GM10266 (cell line): ENCODE measurements around the gene GRIN2C.
"Not testable (repeated sequence)": the region's sequence is repeated elsewhere in the genome, so short reads cannot be mapped to it uniquely, and the experiment has no call there.

Source experiments
- DNase-seq: peaks from one replicate; pipeline ENCODE4 v3.0.0; 2012; ENCODE audit errors: extremely low spot score
- TF ChIP-seq, protein P1 (sequence below): IDR thresholded peaks from 2 replicates; pipeline ENCODE4 v1.5.1; 2012; ENCODE audit warnings: mild to moderate bottlenecking, low read depth; ENCODE audit not compliant: control insufficient read depth, insufficient read depth; ENCODE audit errors: missing control alignments

GRIN2C gene

DNA sequence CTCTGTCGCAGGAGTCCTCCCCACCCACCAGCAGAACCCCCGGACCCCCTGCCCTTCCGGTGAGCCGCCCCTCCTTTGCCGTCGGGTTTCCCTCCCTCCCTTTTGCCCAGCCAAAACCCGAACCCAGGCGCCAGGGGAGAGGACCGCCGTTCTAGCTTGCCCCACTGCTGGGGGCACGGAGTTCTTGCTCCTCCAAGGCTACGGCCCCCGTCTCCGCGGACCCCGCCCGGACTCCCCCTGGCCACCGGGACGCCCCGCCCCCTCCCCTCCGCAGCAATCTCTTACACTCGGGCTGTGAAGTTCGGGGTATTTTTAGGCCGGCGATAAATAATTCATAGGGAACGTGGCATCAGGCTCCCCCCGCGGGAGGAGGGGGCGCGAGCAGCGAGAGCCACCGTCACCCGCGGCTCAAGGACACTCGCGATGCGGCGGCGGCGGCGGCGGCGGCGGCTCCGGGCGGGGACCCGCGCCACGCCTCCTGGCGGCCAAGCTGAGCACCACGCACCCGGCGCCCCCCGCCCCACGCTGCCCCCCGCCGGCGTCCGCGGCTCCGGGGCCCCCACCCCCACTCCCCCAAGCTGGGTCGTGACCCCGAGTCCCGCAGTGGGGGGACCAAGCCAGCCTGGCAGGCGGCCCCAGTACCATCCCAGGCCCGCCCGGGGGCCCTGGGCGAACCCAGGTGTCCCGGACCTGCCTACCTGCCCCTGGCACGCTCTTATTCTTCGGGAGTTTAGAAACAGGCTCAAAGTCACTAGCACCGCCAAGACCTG lies at the start of gene GRIN2C:
GRIN2C (minus strand) TSS at position 427 of the 770 bp plus-strand sequence. CDS start 4,793 bp downstream, outside the sequence.
- DNase-seq, result peak; percentile 73
- TF ChIP-seq, protein P1, sequence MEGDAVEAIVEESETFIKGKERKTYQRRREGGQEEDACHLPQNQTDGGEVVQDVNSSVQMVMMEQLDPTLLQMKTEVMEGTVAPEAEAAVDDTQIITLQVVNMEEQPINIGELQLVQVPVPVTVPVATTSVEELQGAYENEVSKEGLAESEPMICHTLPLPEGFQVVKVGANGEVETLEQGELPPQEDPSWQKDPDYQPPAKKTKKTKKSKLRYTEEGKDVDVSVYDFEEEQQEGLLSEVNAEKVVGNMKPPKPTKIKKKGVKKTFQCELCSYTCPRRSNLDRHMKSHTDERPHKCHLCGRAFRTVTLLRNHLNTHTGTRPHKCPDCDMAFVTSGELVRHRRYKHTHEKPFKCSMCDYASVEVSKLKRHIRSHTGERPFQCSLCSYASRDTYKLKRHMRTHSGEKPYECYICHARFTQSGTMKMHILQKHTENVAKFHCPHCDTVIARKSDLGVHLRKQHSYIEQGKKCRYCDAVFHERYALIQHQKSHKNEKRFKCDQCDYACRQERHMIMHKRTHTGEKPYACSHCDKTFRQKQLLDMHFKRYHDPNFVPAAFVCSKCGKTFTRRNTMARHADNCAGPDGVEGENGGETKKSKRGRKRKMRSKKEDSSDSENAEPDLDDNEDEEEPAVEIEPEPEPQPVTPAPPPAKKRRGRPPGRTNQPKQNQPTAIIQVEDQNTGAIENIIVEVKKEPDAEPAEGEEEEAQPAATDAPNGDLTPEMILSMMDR, result peak; percentile 33

DNA sequence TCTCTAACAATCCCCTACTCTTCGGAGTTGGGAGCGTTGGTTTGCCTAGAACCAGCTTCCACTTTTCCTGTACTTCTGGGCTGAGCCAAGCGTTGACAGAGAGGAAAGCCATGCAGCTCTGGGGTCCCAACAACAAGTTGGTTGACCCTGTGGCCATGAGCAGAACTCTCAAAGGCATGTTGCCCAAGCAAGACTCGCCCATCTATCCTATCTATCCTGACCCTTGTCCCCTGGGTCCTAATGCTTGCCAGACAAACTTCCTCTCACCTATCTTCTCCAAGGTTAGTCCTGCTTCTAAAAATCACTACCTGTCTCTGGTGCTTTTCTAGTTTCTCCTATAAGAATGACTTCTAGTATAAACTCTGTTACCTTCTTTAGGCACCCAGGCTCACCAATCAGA lies 49.4 kb upstream of the GRIN2C start:
- DNase-seq, result not testable (repeated sequence)

DNA sequence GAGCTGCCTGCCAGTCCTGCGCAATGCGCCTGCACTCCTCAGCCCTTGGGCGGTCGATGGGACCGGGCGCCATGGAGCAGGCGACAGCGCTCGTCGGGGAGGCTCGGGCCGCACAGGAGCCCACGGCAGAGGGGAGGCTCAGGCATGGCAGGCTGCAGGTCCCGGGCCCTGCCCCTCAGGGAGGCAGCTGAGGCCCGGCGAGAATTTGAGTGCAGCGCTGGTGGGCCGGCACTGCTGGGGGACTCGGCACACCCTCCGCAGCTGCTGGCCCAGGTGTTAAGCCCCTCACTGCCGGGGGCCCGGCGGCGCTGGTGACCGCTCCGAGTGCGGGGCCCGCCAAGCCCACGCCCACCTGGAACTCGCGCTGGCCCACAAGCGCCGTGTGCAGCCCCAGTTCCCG lies 47.3 kb upstream of the GRIN2C start:
- DNase-seq, result no peak
- TF ChIP-seq, protein P1, result no peak

DNA sequence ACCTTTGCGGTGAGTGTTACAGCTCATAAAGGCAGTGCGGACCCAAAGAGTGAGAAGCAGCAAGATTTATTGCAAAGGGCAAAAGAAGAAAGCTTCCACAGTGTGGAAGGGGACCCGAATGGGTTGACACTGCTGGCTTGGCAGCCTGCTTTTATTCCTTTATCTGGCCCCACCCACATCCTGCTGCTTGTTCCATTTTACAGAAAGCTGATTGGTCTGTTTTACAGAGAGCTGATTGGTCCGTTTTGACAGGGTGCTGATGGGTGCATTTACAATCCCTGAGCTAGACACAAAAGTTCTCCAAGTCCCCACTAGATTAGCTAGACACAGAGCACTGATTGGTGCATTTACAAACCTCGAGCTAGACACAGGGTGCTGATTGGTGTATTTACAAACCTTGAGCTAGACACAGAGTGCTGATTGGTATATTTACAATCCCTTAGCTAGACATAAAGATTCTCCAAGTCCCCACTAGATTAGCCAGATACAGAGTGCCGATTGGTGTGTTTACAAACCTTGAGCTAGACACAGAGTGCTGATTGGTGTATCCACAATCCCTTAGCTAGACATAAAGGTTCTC lies 46.6 kb upstream of the GRIN2C start:
- DNase-seq, result not testable (repeated sequence)

DNA sequence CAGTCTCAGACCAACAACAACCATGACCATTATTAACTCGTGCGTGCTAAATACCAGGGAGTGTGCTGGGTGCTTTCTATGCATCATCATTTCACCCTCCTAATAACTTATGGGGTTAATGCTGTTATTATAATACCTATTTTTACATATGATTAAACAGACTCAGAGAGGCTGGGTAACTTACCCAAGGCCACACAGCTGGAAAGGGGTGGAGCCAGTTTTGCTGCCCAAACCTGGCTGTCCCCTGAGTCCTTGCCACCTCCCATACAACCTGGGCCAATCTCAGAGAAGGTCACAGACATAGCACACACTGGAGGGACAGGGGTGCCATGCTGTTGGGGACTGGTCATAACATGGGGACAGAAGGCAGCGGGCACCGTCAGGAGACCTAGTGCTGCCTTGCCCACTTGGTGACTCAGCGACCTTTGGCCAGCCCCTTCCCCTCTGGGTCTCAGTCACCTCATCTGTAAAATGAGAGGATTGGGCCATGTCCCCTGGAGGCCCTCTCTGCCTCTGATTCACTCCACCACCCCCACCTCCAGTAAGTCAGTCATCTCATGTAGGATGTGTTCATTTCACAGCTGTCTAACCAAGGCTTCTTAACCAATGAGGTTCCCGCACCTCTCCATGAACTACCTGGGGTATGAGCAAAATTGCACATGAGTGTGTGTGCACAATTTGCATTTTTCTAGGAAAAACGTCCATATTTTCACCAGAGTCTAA lies 45.2 kb upstream of the GRIN2C start:
- DNase-seq, result no peak
- TF ChIP-seq, protein P1, result no peak

DNA sequence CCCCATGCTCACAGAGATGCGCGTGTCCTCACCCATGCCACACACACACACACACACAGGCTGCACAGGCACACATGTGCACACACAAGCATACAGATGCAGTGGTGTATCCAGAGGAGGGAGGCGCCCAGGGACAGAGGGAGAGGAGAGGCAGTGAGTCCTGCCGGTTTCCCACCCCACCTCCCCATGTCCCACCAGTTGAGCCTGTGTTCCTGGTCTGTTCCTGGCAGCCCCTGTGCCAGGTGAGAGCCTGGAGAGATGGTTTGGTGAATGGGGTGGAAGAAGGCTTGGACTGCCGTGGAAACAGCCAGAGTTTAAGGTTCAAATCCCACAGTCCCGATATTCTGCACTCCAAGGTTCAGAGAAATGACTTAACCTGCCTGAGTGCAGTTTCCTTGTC lies 44.0 kb upstream of the GRIN2C start:
- TF ChIP-seq, protein P1, result no peak
- no peak for DNase-seq

DNA sequence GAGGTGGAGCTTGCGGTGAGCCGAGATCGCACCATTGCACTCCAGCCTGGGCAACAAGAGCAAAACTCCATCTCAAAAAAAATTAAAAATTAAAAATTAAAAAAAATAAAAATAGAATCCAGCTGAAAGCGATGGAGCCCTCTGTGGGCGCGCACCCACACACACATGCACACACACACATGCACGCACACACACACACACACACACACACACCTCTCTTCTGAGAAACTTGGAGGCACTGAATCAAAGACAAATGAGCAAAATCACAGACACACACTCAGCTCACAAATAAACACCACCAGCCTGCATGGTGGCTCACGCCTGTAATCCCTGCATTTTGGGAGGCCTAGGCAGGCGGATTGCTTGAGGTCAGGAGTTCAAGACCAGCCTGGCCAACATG lies 43.3 kb upstream of the GRIN2C start:
- DNase-seq, result no peak
- TF ChIP-seq, protein P1, result no peak
